Camera-type eye (tissue), 1 donor: ENCODE measurements around the gene DNAH11. TPM values are rescaled to one million over a fixed set of nuclear protein-coding genes. Genes with fewer than 3 reads are reported as not detected.

Experiments used
- total RNA-seq: library from RNA; depleted of rRNA; stranded (reverse); fragments of >200 nt; gene quantifications from one replicate; pipeline ENCODE4 v1.2.3, GENCODE V29; 2014

Gene DNAH11
- total RNA-seq: 2.7 TPM

GRCh38 chr7:21542891-21543527, at the start of gene DNAH11:
TSS of gene DNAH11 (plus strand) at chr7:21543039. CDS start at chr7:21543246, 207 bp downstream.

DNA sequence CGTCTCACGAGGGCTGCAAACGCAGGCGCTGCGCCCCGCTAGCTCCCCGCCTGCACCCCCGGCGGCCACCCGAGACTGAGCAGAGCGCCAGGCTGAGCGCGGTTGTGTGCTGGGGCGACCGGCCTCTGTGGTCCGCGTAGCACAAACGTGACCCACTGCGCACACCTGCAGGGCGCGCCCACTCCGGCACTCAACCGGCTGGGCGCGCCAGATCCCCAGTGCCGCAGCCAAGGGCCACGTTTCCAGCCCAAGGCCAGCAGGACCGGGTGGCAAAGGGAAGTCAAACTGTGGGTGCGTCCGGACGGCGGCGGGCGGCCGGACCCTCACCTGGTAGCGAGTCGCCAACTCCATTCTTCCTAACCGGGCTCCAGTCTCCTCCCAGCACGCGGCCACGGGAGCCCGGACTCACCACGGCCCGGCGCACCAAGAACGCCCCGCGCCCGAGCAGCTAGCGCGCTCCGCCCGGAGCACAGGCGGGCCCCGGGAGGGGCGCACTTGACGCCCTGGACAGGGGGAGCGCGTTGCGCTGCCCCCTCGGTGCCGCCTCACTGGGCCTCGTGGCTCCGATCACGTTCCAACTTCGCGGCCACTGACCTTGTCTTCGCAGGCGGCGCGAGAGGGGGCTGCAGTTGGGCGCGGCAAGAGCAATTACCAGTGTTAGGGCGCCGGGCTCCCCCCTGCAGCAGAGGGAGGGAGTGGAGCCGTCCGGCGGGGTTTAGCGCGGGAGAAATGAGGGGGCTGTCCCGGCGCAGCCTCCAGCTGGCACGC, 402.8 kb downstream of the DNAH11 start, which contains the start of gene CDCA7L:
Gene CDCA7L, minus strand, starts transcription at position 446 of the 768 bp plus-strand sequence. Its CDS starts 95 bp downstream, at position 351.

Other genes with a start within 250 kb of the DNAH11 start
- gene SP4, start 115.0 kb upstream of the DNAH11 start, total RNA-seq: 60.0 TPM